HG03460 (cell line): ENCODE measurements around the gene PSMB10.
"Not testable (repeated sequence)": the region's sequence is repeated elsewhere in the genome, so short reads cannot be mapped to it uniquely, and the experiment has no call there.

ENCODE experiments used
- ATAC-seq: cut with Tn5 transposase; IDR thresholded peaks from one replicate; pipeline ENCODE4 v1.9.1; 2021; ENCODE audit not compliant: unreplicated experiment

Gene PSMB10

GRCh38 chr16:67927131-67927941 lies 9.3 kb downstream of the PSMB10 start:
- ATAC-seq: no peak

- ATAC-seq: no peak
These were observed 10.4 kb downstream of the PSMB10 start for GRCh38 chr16:67926181-67926750.

GRCh38 chr16:67924140-67924906 lies 12.3 kb downstream of the PSMB10 start:
- no peak for ATAC-seq

DNA sequence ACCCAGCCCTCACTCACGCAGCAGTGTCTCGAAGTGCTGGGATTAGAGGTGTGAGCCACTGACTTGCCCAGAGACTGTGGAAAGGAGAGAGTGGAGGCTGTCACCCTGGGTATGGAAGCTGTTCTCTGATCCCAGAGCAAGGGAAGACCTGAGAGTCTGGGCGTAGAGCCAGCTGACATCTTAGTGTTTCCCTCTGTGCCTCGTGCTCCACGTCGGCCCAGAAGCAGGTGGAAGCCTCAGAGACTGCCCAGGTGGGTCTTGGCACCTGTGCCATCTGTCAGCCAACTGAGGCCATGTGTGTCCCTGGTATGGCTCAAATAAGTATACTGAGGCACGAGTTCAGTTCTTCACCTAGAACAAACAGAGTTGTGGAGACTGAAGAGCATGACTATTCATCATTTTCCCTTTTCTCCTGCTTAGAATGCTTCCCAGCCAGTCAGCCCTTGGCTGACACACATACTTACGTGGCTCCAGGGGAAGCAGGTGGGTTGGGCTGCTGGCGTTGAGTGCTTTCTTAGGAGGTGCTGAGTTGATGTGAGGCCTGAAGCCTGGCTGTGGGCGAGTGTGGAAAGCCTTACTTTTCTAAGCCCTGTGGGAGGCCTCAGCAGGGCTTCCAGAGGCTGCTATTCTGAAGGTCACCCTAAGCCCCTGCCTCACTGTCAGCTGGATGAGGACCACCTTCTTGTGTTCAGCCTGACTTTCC lies 13.1 kb downstream of the PSMB10 start:
- no peak for ATAC-seq

DNA sequence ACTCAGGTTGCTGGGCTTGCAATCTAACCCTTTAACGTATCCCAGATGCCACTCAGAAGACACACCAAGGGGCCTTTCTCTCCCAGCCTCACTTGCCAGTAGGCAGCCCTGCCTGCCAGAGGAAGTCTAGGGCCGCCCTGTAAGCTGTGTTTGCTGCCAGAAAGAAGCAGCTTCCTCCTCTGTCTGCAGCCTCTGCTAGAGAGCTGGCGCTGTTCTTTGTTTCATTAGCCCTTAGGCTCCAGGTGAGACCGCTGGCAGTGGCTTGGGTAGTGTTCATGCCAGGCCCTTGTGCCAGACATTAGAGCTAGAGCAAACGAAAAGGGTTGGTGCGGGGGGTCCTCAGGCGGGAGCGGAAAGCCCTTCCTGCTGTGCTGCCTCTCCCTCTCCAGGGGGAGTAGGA lies 13.9 kb downstream of the PSMB10 start:
- no peak for ATAC-seq

DNA sequence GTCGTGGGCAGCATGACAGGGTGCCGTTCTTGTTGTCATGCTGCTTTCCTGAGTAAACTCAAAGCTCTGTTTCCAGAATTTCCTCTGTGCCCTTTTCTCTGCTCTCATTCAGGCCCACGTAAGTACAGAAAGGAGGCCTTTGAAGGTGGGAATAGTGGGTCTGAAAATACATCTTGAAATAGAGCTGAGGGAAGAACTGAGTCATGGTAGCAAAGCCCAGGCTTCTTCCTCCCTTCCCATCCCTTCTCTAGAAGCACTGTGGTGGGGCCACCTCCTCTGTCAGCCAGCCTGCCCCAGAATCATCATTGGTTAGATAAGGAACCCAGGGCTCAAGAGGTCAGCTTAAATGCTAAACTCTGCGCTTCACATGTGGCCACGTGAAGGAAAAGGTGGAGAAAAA lies 14.4 kb downstream of the PSMB10 start:
- no peak for ATAC-seq

GRCh38 chr16:67919622-67920221 lies 16.9 kb downstream of the PSMB10 start:
- no peak for ATAC-seq

- no peak for ATAC-seq
These were observed 18.8 kb downstream of the PSMB10 start for GRCh38 chr16:67917852-67918236.

- ATAC-seq: no peak
These were observed 19.4 kb downstream of the PSMB10 start for GRCh38 chr16:67917140-67917851.

DNA sequence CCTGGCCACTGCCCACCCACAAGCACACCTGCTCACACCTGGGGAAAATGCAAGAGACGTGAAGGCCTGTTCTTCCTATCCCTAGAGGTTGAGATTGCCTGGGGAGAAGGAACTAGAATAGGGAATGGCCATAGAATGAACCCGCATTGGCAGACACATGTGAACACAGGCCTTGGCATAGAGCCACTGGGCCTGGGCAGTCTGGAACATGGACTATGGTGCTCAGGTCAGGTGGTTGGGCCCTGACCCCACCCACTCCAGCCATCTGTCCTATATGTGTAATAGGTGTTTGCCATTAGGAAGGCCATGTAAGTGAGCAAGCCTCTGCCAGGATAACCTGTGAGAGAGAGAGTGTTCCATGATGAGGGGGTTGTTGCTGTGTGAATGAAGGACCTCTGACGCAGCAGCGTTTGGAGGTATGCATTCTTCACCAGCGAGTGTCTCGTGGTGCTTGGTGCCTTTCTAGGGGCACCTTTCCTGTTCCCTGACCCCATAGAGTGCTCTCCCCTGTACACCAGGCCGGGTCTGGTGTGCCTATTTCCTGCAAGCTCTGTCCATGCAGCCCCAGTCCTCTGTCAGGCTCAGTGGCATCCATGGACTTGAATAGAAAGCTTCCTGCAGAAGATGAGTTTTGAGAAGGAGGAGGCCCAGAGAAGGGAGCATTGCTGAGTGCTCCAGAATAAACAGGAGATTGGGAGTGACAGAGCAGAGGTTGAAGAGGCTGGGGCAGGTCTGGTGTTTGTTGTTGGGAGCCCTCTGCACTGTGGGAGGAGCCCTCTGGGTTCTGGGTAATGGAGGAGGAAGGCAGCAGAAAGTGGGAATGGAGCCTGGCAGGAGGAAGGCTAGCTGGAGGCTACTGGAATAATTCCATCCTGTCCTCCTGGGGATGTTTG lies 20.6 kb downstream of the PSMB10 start:
- no peak for ATAC-seq

DNA sequence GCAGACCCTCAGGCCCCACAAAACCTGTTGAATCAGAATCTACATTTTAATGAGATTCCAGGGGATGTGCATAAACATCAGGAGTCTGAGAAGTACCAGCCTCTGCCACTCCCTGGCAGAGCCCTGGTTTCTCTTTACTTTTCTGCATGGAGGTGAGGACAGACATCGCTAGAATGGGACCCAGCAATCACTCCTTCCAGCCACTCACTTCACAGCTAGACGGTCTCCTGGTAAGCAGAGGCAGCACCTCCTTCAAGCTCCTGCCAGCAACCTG lies 21.2 kb downstream of the PSMB10 start:
- ATAC-seq: not testable (repeated sequence)

DNA sequence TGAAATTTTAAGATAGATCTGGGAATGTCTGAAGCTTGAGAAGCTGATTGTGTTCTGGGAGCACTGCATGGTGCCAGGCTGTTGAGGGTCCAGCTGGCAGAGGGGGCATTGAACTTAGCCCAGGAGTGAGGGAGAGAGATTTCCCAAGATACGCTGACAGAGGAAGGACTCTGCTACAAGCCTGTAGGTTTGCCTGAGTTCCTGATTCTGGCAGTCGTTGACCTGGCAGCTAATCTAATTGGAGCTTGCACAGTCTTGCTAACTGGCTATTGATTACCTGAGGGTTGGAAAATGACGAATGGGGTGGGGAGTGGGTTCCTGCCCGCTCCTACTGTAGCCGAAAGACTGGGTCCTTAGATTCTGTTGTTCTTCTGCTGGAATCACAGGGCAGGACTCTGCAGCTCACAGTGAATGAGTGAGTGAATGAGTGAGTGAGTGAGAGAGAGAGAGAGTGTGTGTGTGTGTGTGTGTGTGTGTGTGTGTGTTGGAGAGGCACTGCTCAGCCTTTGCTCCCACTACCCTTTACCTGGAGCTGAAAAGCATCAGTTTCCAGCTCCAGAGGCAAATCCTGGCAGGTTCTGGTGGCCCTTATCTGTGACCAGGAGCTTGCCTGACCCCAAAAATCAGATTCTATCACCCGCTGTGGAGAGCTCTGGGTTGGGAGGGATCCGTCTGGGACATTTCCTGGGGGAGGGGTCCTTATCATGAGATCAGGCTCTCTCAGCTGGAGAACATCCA lies 21.7 kb downstream of the PSMB10 start:
- ATAC-seq: no peak

DNA sequence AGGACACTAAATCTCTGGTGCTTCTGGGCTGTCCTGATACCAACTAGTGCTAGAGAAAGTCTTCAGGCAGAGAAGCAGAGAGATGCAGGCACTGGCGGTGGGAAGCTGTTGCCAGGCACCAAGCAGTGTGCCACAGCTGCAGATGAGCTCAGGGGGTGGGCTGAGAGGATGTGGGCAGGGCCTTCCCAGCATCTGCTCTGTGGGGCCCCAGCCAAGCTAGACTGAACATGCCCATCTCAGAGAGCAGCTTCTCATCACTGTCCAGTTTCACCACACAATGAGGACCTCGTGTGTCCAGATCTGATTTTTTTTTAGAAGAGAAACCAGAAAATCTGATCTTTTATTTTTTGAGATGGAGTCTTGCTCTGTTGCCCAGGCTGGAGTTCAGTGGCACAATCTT lies 26.5 kb downstream of the PSMB10 start:
- no peak for ATAC-seq

- ATAC-seq: no peak
These were observed 27.5 kb downstream of the PSMB10 start for GRCh38 chr16:67909056-67909742.

DNA sequence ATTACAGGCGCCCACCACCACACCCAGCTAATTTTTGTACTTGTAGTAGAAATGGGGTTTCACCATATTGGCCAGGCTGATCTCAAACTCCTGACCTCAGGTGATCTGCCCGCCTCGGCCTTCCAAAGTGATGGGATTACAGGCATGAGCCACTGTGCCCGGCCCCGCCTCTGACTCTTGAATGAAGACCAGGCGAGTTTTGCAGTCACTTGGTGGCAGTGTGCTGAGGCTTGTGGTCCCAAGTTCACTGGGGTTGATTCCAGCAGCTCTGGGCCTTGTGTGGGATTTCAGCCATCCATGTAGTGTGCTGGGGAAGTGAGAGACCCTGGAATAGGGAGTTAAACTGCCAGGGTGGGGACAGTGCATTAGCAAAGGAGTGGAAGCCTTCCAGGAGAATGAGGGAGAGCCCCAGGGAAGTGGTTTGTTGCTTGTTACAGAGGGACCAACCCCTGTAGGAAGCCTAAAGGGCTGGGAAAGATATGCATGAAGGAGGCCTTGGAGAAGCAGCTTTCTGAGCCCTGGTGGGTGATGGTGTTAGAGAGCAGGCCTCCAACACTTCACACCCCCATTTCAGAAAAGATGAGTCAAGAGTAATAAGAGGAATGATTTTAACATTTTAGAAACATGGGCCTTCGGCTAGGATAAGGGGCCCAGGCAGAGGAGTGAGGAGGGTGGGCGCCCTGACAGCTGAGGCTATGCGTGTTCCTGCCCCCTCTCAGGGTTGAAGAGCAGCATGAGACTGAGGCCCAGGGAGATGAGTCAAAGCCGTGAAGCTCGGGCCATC lies 29.1 kb downstream of the PSMB10 start:
- ATAC-seq: no peak

- no peak for ATAC-seq
These were observed 33.8 kb downstream of the PSMB10 start for GRCh38 chr16:67902831-67903230.

DNA sequence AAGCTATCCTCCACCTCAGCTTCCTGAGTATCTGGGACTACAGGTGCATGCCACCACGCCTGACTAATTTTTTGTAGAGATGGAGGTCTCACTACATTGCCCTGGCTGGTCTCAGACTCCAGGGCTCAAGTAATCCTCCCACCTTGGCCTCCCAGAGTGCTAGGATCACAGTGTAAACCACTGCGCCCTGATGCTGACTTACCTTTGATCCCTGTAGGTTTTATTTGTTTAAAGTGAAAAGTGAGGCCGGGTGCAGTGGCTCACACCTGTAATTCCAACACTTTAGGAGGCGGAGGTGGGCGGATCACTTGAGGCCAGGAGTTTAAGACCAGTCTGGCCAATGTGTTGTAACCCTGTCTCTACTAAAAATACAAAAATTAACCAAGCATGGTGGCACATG lies 34.9 kb downstream of the PSMB10 start:
- ATAC-seq: no peak

DNA sequence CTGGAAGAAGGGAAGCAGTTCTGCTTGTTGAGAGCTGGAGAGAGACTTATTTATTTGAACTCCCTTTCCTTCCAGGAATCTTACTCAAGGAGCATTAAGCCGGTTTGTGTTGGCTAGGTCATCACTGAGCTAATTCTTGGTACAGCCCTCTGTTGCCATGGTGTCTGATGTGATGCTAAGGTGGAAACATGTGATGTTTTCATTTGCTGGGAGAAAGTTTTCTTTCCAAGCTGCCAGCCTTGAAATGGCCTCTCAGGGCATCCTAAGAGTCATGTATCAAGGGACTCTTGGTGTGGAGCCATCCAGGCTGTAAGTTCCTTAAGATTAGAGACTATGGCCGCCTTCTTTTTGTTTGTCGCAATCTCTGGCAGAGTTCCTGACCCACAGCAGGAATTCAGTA lies 39.4 kb downstream of the PSMB10 start:
- ATAC-seq: no peak
